H9 (cell line): ENCODE results near the gene SEMA3E. TPM values are rescaled to one million over a fixed set of nuclear protein-coding genes. Genes with fewer than 3 reads are reported as not detected.

Experiments
- DNase-seq: peaks from one replicate; pipeline ENCODE4 v3.0.0-alpha.2; 2017
- H2AFZ ChIP-seq: one replicate; pipeline ENCODE4 v1.6.1; 2013; ENCODE audit warnings: mild to moderate bottlenecking, low read length, control low read depth, moderate library complexity
- H2AK5ac ChIP-seq: 2 replicates; pipeline ENCODE4 v1.6.1; 2013; ENCODE audit warnings: low read length, control low read depth, mixed read lengths; ENCODE audit not compliant: insufficient read length
- H2BK120ac ChIP-seq: one replicate; pipeline ENCODE4 v1.6.1; 2013; ENCODE audit warnings: low read depth, mild to moderate bottlenecking, low read length, control low read depth, inconsistent platforms; ENCODE audit not compliant: poor library complexity, severe bottlenecking
- H2BK12ac ChIP-seq: 2 replicates; pipeline ENCODE4 v1.6.1; 2013; ENCODE audit warnings: low read length, control low read depth, mixed read lengths, low read depth; ENCODE audit not compliant: insufficient read length
- H2BK15ac ChIP-seq: 2 replicates; pipeline ENCODE4 v1.6.1; 2013; ENCODE audit warnings: low read depth, low read length, control low read depth
- H2BK20ac ChIP-seq: one replicate; pipeline ENCODE4 v1.6.1; 2013; ENCODE audit warnings: low read depth, mild to moderate bottlenecking, low read length, control low read depth, inconsistent platforms; ENCODE audit not compliant: poor library complexity, severe bottlenecking
- H2BK5ac ChIP-seq: 2 replicates; pipeline ENCODE4 v1.6.1; 2013; ENCODE audit warnings: low read length, control low read depth, mixed read lengths; ENCODE audit not compliant: insufficient read length
- H3K14ac ChIP-seq: 2 replicates; pipeline ENCODE4 v1.6.1; 2013; ENCODE audit warnings: low read length, control low read depth; ENCODE audit not compliant: insufficient read depth
- H3K18ac ChIP-seq: 2 replicates; pipeline ENCODE4 v1.6.1; 2013; ENCODE audit warnings: low read depth, mild to moderate bottlenecking, mixed read lengths, low read length, control low read depth; ENCODE audit not compliant: insufficient read length
- H3K23ac ChIP-seq: 2 replicates; pipeline ENCODE4 v1.6.1; 2013; ENCODE audit warnings: low read length, control low read depth, mixed read lengths, low read depth; ENCODE audit not compliant: insufficient read length
- H3K23me2 ChIP-seq: 2 replicates; pipeline ENCODE4 v1.6.1; 2013; ENCODE audit warnings: low read depth, mild to moderate bottlenecking, mixed read lengths, low read length, control low read depth; ENCODE audit not compliant: insufficient read length, poor library complexity, severe bottlenecking
- H3K27ac ChIP-seq: 2 replicates; pipeline ENCODE4 v1.5.1; 2013; ENCODE audit warnings: low read length, control low read depth, mixed read lengths, low read depth; ENCODE audit not compliant: insufficient read length
- H3K27me3 ChIP-seq: 2 replicates; pipeline ENCODE4 v1.6.1; 2013; ENCODE audit warnings: low read length, control low read depth, inconsistent platforms; ENCODE audit not compliant: insufficient read depth
- H3K4ac ChIP-seq: 2 replicates; pipeline ENCODE4 v1.6.1; 2013; ENCODE audit warnings: low read depth, mild to moderate bottlenecking, control low read depth, inconsistent platforms, low read length, moderate library complexity
- H3K4me1 ChIP-seq: 2 replicates; pipeline ENCODE4 v1.6.1; 2013; ENCODE audit warnings: low read length, control low read depth, inconsistent platforms; ENCODE audit not compliant: insufficient read depth
- H3K4me2 ChIP-seq: 2 replicates; pipeline ENCODE4 v1.6.1; 2013; ENCODE audit warnings: low read length, control low read depth, mixed read lengths; ENCODE audit not compliant: insufficient read length, insufficient read depth
- H3K56ac ChIP-seq: 2 replicates; pipeline ENCODE4 v1.6.1; 2013; ENCODE audit warnings: low read depth, mild to moderate bottlenecking, mixed read lengths, low read length, control low read depth; ENCODE audit not compliant: insufficient read length
- H3K79me1 ChIP-seq: 2 replicates; pipeline ENCODE4 v1.6.1; 2013; ENCODE audit warnings: low read depth, mild to moderate bottlenecking, moderate library complexity, low read length, control low read depth, inconsistent platforms; ENCODE audit not compliant: insufficient read depth, poor library complexity, severe bottlenecking
- H3K79me2 ChIP-seq: 2 replicates; pipeline ENCODE4 v1.6.1; 2013; ENCODE audit warnings: low read length, control low read depth, inconsistent platforms; ENCODE audit not compliant: insufficient read depth
- H3K9ac ChIP-seq: 2 replicates; pipeline ENCODE4 v1.6.1; 2013; ENCODE audit warnings: low read length, control low read depth, mixed read lengths; ENCODE audit not compliant: insufficient read length; ENCODE audit errors: extremely low read depth
- H3K9me3 ChIP-seq: one replicate; pipeline ENCODE4 v1.6.1; 2013; ENCODE audit warnings: low read depth, low read length, inconsistent platforms; ENCODE audit not compliant: control insufficient read depth
- H3T11ph ChIP-seq: one replicate; pipeline ENCODE4 v1.6.1; 2013; ENCODE audit warnings: mild to moderate bottlenecking, low read length, control low read depth, inconsistent platforms
- H4K20me1 ChIP-seq: one replicate; pipeline ENCODE4 v1.6.1; 2013; ENCODE audit not compliant: control insufficient read depth, insufficient read length, insufficient read depth
- H4K5ac ChIP-seq: 2 replicates; pipeline ENCODE4 v1.6.1; 2013; ENCODE audit warnings: low read depth, mild to moderate bottlenecking, mixed read lengths, low read length, control low read depth; ENCODE audit not compliant: insufficient read length
- H4K8ac ChIP-seq: replicated peaks from 2 replicates; pipeline ENCODE4 v1.6.1; 2013; ENCODE audit warnings: low read length, control low read depth, mixed read lengths, low read depth; ENCODE audit not compliant: insufficient read length
- H4K91ac ChIP-seq: 2 replicates; pipeline ENCODE4 v1.6.1; 2013; ENCODE audit warnings: low read depth, mild to moderate bottlenecking, moderate library complexity, mixed read lengths, low read length, control low read depth; ENCODE audit not compliant: insufficient read length
- H3K27ac Mint-ChIP-seq, 3 experiments: 2 replicates in 2 of 3; 3 replicates in 1 of 3; pipeline ENCODE4 v1.8.0; 2020 to 2021; ENCODE audit warnings: mixed read lengths in 3 of 3, mild to moderate bottlenecking in 1 of 3, moderate library complexity in 1 of 3
- H3K27me3 Mint-ChIP-seq: 2 replicates; pipeline ENCODE4 v1.8.0; 2021; ENCODE audit warnings: low read depth, mild to moderate bottlenecking, moderate library complexity, mixed read lengths
- H3K36me3 Mint-ChIP-seq, 3 experiments: 2 replicates in 2 of 3; 3 replicates in 1 of 3; pipeline ENCODE4 v1.8.0; 2020 to 2021; ENCODE audit warnings: low read depth in 3 of 3, mixed read lengths in 3 of 3; ENCODE audit not compliant: insufficient read depth in 1 of 3
- H3K4me1 Mint-ChIP-seq, 2 experiments: 2 replicates each; pipeline ENCODE4 v1.8.0; 2020; ENCODE audit warnings: mixed read lengths in 2 of 2
- H3K4me3 Mint-ChIP-seq, 2 experiments: 2 replicates in 1 of 2; 3 replicates in 1 of 2; pipeline ENCODE4 v1.8.0; 2020 to 2021; ENCODE audit warnings: mild to moderate bottlenecking in 2 of 2, mixed read lengths in 2 of 2, moderate library complexity in 1 of 2
- H3K9me3 Mint-ChIP-seq, 2 experiments: 2 replicates in 1 of 2; 3 replicates in 1 of 2; pipeline ENCODE4 v1.8.0; 2020; ENCODE audit warnings: mild to moderate bottlenecking in 2 of 2, mixed read lengths in 2 of 2, moderate library complexity in 1 of 2
- WGBS: extraction: QIAGEN DNeasy Blood & Tissue Kit; methylation state at CpG from one replicate; pipeline ENCODE4 v1.1.7; 2013; ENCODE audit warnings: missing lambda C conversion rate, low lambda C conversion rate, mixed read lengths; ENCODE audit not compliant: insufficient read length; ENCODE audit errors: extremely low coverage; 5-methylcytosine and 5-hydroxymethylcytosine counted together
- total RNA-seq: library from RNA; stranded (reverse); gene quantifications from 2 replicates; pipeline ENCODE4 v1.2.1, GENCODE V29; 2021
- TF ChIP-seq, protein P1 (sequence below): fragments of 200-600 bp; sonication (generic); conservative IDR thresholded peaks from 3 replicates; pipeline ENCODE4 v1.8.0; 2021; ENCODE audit warnings: antibody characterized with exemption, mild to moderate bottlenecking

SEMA3E gene
- total RNA-seq, 1 experiment from 2014 or later = 0.39 TPM

DNA sequence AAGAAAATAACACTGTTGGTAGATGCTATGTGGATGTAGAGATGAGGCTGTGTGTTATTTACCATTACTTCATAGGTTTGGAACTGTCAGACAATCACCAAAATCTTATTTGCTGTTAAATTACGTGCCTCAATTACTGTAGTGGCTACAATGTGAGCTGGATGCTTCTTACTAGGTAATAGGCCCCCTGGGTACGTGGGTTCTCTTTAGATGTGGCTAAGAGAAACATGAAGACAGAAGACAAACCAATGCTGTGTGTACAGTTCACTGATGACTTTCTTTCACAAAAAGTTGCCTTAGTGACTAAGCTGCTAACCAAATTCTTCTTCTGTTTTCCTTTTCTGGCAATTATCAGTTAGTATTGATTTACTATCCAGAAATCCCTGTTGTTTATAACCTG, 144.6 kb downstream of the SEMA3E start:
- H2BK120ac ChIP-seq = no peak overlapping the region
- no peaks in the 10 kb centered on the region for H4K20me1 ChIP-seq
- no peaks in the 10 kb centered on the region for H3K23me2 ChIP-seq
- H3K27me3 ChIP-seq = no peaks in the 10 kb centered on the region
- H3K23ac ChIP-seq = no peak overlapping the region
- H3K9me3 ChIP-seq = no peaks in the 10 kb centered on the region
- H3T11ph ChIP-seq = no peak overlapping the region
- no peak overlapping the region for H3K27ac ChIP-seq
- H4K5ac ChIP-seq = no peak overlapping the region
- H3K18ac ChIP-seq = no peak overlapping the region
- no peak overlapping the region for H2BK15ac ChIP-seq
- no peak overlapping the region for H3K4ac ChIP-seq
- no peak for DNase-seq
- no peak overlapping the region for H3K4me2 ChIP-seq
- no peaks in the 10 kb centered on the region for H3K79me1 ChIP-seq
- no peak overlapping the region for H2BK12ac ChIP-seq
- no peak overlapping the region for H3K4me3 Mint-ChIP-seq
- H3K9ac ChIP-seq = no peak overlapping the region
- H3K4me1 Mint-ChIP-seq = no peaks in the 10 kb centered on the region
- no peak overlapping the region for H3K27ac Mint-ChIP-seq
- no peak overlapping the region for H2BK20ac ChIP-seq
- no peaks in the 10 kb centered on the region for H3K79me2 ChIP-seq
- H3K27me3 Mint-ChIP-seq = no peaks in the 10 kb centered on the region
- no CpG with 5 or more reads among the region's 2 CpGs for WGBS
- H2BK5ac ChIP-seq = no peak overlapping the region
- H2AK5ac ChIP-seq = no peak overlapping the region
- no peak overlapping the region for H2AFZ ChIP-seq
- H4K91ac ChIP-seq = no peak overlapping the region
- no peak overlapping the region for H4K8ac ChIP-seq
- H3K4me1 ChIP-seq = no peaks in the 10 kb centered on the region
- H3K14ac ChIP-seq = no peak overlapping the region
- H3K9me3 Mint-ChIP-seq = no peaks in the 10 kb centered on the region
- H3K56ac ChIP-seq = no peak overlapping the region
- peaks cover 0 to 2% (median 0%) of the 10 kb centered on the region in 3 experiments; a peak in 1 of 7 replicates for H3K36me3 Mint-ChIP-seq
- TF ChIP-seq, protein P1, sequence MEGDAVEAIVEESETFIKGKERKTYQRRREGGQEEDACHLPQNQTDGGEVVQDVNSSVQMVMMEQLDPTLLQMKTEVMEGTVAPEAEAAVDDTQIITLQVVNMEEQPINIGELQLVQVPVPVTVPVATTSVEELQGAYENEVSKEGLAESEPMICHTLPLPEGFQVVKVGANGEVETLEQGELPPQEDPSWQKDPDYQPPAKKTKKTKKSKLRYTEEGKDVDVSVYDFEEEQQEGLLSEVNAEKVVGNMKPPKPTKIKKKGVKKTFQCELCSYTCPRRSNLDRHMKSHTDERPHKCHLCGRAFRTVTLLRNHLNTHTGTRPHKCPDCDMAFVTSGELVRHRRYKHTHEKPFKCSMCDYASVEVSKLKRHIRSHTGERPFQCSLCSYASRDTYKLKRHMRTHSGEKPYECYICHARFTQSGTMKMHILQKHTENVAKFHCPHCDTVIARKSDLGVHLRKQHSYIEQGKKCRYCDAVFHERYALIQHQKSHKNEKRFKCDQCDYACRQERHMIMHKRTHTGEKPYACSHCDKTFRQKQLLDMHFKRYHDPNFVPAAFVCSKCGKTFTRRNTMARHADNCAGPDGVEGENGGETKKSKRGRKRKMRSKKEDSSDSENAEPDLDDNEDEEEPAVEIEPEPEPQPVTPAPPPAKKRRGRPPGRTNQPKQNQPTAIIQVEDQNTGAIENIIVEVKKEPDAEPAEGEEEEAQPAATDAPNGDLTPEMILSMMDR = no peak
